ENCODE data around the gene PAX8.

The PAX8 gene

DNA sequence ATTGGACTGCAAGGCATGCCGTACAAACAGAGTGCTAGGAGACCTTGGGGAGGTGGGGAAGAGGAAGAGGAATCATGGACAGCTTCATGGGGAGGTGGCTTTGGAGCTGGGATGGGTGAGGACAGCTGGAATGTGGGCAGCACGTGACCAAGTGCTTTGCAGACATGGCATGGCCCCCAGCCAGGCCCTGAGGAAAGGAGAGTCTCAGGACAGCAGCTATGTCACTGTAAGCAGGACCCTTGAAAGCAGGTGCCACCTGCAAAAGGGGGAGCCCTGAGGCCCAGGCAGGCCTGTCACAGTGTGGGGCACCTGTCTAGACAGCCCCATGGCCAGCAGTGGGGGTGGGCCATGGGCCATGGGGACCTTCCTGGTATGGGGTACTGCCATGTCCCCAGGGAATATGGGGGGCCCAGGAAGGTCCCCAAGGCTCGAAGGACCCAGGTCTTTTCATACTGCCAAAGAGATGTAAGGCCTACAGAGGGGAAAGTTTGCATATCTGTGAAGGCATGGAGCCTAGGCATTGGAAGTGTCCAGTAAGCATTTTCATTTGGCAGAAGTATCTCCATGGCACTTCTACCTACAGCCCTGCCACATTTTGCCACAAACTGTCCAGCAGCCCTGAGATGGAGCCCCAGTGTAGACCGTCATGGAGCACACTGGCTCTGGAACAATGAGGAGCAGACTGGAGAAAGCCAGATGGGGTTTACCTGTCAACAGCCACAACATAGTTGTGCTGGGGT lies 9.9 kb downstream of the PAX8 start:
- no peak for DNase-seq (ENCODE audit: low read depth in 2 of 3, low spot score in 2 of 3)

DNA sequence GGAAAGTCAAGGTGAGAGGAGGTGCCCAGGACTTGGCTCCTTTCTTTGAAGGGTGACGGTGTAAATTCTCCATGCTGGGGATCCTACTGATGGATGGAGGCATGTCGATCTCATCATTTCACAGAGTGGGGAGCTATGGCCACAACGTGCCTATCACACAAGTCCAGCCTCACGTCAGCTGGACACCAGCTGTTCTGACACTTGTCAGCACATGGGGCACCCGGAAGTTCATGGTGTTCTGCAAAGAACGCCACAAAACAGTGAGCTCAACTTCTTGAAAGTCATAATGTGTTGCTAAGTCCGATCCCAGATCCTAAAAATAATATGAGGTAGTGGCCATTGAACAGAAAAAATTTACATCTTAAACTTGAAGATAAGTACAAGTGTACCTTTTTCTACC lies 12.3 kb downstream of the PAX8 start:
- DNase-seq (ENCODE audit: low read depth in 2 of 3, low spot score in 2 of 3): no peak

DNA sequence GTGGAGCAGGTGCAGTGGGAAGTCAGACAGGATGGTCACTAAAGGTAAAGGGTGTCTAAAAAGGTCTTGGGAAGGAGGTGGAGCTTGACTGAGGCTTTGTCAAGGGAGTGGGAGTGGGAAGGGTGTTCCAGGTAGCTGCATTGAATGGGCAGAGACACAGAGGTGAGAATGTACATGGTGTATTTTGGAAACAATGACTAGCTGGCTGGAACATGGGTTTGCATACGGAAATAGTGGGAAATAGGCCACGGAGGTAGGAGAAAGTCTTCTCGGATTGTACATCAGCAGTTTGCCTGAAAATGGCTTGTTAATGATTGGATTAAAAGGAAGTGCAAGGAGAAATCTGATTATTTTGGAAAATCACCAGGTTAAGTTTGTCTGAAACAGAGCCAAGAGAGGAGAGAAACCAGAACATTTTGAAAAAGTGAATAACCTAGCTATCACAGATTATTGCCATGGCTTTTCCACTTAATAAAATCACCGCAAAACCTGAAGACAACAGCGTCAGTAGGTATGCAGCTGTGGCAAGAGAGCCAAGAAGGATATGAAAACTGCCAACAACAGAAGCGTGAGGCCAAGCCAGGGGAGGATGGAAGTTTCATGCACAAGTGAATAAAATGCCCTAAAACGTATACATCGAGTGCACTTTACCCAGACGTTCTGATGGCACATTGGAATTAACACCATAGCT lies 13.9 kb downstream of the PAX8 start:
- DNase-seq (ENCODE audit: low read depth in 2 of 3, low spot score in 2 of 3): no peak

DNA sequence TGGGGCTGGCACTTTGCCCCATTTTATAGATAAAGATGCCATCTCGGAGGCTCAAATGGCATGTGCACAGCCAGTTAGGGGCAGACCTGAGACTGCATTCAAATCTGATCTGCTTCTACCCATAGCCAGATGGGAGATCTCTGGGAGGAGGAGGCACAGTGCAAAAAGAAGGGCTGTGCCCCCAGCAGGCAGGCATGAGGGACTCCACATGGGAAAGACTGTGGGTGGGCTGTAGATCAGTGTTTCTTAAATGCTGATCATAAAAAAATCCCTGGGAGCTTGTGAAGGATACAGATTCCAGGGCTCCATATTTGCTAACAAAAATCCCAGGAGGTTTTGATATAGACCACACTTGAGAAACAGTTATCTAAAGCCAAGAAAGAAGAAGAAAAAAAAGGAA lies 15.2 kb downstream of the PAX8 start:
- no peak for DNase-seq (ENCODE audit: low read depth in 2 of 3, low spot score in 2 of 3)

DNA sequence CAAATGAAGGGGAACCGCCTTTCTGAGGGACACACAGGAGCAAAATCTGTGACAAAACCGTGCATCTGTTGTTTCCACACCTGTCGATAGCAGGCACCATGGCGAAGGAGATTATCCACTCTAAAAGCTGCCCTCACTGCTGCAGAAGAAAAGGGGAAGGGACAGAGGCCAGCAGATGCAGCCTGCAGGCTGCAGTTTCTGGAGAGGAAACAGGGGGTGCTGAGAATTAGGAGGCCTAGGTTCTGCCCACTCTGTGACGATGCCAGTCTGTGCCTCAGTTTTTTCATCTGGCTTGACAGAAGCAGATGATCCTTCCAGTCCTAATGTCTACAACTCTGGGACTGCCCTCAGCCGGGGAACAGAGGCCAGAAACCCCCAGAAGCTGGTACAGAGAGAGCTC lies 17.7 kb downstream of the PAX8 start:
- DNase-seq (ENCODE audit: low read depth in 2 of 3, low spot score in 2 of 3): no peak

DNA sequence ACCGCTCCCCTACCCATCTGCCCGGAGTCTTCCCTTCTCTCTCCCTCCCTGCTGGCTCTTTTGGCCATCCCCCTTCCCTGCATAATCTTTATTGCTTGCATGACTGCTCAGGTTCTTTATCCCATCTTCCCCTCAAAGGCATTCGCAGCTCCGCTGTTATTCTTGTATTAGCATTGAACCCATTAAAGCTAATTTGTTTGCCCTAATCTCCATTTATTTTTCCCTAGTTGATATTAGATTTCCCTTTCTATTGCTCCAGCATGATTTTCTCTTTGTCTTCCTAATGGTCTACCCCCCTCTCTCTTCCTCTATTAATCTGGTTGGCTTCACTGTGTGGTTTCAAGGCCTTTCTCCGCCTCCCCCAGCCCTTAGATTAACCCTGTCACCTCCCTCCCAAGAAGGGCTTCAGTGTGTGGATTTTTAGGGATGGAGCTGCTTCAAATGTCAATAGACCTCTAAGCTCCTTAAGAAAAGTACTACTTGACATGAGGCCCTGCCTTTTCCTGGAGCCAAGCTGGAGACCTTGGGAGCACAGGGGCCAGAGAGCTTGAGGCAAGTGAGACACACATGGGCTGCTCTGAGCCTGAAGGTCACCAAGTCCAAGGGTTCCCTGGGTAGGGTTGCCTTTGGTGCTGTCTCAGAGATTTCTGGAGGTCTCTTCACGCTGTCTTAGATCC lies 20.1 kb downstream of the PAX8 start:
- no peak for DNase-seq (ENCODE audit: low read depth in 2 of 3, low spot score in 2 of 3)

DNA sequence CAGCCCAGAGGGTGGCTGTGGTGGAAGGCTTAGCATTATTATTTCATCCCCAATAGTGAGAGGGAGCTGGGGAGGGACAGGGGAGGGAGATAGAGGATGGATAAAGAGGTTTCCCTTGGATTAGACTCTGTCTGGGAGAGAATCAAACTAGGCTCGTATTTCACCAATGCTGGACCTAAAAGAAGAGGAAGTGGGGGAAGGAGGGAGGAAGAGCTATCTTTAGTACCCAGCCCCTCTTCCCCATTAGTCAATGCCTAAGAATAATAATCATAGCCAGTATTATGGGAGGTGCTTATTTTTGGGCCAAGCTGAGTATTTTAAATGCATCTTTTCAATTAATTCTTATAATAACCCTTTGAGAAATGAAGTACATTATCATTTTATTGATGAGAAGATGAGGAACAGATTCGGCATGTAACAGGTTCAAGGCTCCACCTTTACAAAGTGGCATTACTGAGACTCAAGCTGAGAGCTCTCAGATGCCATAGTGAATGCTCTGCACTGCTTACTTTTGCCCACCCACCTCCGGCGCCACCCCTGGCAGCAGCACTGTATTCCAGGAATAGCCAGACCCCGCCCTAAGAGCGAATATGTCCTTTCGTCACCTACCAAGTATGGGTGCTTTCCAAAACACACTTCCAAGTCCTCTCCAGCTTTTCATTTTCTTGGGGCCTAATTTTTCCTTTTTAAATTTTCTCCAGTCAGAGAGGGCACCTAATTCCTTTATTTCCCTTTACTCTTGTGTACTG lies 21.0 kb downstream of the PAX8 start:
- DNase-seq (ENCODE audit: low read depth in 2 of 3, low spot score in 2 of 3): no peak

DNA sequence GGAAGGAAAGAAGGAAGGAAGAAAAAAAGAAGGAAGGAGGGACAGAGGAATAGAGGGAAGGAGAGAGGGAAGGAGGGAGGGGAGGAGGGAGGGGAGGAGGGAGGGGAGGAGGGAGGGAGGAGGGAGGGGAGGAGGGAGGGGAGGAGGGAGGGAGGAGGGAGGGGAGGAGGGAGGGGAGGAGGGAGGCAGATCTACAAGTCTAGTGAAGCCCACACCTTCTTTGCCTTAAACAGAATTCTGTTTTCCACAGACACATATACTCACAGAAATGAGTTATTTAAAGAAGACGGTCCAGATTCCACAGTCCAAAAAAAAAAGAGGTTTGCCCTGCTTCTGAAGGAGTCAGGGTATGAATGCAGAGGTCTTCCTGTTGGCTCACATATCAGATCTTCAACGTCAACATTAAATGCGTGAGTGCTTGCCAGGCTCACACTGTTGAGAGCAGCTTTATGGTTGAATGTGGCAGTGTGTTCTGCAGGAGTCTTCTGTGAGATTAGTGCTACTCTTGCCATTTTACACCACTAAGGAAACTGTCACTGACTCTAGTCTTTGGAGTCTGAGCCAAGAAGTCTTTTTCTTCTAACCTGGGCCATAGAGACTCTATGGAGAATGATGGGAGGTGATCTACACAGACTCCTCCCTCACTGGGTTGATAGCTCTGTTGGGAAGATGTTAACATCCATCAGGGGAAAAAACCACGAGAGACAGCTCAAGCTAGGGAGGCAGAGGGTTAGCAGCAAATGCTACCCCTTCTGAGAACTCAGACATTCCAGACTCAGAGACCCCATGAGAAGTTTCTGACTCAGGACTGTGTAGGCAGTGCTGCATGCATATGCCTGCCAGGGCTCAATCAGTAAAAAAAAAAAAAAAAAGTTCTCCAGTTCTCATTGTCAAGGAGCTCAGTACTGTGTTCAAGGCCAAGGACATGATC lies 23.3 kb downstream of the PAX8 start:
- no peak for DNase-seq (ENCODE audit: low read depth in 2 of 3, low spot score in 2 of 3)

DNA sequence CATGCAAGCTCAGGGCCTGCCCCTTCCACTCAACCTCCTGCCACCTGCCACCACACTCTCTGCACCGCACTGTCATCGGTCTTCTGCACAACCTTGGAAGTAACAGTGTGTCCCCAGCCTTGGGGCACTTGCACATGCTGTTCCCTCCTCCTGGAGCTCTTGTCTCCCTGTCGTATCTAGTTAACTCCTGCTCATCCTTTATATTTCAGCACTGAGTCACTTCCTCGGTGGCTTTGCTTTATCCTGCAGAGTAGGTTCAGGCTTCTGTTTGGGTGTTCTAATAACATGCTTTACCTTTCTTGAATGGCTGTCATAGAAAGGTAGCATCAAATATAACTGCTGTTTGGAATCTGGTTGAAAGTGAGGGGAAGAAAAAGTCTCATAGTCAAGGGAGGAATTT lies 25.3 kb downstream of the PAX8 start:
- no peak for DNase-seq (ENCODE audit: low read depth in 2 of 3, low spot score in 2 of 3)

DNA sequence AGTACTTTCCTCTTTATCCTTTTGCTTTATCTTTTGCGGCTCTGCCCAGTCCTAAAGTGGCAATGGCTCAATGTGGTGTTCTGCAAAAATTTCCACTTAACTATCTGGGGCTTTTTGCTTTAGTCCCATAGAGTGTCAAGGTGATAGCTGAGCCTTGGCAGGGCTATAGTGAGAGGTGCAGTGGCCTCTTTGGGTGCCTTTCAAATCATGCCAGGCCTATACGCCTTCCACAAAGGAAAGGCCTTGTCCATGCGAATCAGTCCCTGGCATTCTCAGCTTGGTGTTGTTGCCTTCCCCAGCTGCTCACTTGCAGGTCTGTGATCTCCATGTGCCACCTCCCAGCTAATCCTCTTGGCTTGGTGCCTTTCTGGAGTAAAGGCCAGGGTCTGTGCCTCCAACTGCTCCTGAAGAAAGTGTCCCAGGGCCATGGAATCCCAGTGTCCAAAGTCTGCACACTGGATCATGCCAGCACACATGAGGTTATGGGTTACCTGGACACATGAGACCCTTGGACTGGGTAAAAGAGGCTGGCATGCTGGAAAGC lies 26.6 kb downstream of the PAX8 start:
- no peak for DNase-seq (ENCODE audit: low read depth in 2 of 3, low spot score in 2 of 3)

DNA sequence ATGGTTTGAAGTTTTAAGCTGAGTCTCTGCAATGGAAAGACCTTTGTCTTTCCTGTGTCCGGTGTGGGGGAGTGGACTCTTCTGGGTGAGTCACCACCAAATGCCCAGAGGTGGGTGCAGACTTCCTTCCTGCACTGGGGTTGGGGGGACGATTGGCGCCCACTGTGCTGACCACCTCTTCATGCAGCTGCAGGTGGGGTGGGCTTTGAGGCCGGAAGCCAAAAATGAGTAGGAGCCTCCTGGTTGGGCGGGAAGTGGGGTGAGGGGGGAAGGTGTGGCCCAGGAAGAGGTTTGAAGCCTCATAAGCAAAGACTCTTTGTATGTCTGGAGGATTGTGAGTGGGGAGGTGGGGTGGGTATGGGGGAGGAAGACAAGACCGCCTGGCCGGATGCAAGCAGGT lies 27.6 kb downstream of the PAX8 start:
- peak in 1 of 3 experiments; percentile 23 for DNase-seq (ENCODE audit: low read depth in 2 of 3, low spot score in 2 of 3)

DNA sequence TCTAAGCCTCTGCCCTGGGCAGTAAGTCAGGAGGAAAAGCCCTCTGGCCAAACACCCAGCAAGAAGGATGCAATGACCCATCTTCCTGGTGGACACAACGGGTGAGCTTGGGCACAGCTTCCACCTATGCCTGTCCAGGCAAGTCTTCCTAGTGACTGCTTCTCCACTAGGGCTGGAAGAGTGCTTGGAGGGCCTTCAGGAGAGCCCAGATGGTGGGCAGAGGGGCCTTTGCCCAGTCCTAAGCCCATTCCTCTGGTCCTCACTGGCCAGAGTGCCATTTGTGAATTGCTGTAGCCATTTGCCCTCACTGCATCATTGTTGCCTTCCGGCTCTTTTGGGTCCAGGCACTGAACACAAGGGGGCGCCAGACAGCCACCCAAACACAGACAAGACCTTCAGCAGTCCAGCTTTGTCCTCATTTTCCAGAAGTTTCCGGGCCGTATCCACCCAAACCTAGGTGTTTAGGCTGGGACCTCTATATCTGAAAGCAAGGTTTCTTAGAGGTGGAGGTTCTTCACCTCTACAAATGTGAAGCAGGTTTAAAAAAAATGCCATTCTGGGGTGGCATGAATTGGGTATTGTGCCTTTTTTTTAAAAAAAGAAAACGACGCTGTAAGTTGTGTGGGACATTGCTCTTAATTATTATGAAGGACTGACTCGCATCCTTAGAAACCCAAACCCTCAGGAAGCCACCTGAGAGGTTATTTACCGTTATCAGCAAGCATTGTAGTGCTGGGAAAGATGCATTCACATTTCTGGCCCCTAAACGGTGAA lies 29.5 kb downstream of the PAX8 start:
- peak; percentile 49 to 67 (median 58) for DNase-seq (ENCODE audit: low read depth in 2 of 3, low spot score in 2 of 3)

DNA sequence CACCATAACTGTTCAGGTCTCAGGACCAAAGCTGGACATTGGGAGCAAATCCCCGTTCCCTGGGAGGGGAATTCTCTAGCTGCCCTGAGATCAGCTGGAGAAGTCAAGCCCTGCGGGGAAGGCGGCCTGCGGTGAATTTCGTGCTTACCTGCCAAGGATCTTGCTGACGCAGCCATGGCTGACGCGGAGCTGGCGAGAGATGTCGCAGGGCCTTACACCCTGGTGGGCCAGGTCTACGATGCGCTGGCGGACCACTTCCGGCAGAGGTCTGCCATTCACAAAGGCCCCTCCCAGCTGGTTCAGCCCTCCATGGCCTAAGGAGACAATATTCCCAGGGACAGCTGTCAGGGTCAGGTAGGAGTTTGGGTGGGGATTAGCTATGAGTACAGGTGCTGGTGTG lies 32.1 kb downstream of the PAX8 start:
- DNase-seq (ENCODE audit: low read depth in 2 of 3, low spot score in 2 of 3): no peak

DNA sequence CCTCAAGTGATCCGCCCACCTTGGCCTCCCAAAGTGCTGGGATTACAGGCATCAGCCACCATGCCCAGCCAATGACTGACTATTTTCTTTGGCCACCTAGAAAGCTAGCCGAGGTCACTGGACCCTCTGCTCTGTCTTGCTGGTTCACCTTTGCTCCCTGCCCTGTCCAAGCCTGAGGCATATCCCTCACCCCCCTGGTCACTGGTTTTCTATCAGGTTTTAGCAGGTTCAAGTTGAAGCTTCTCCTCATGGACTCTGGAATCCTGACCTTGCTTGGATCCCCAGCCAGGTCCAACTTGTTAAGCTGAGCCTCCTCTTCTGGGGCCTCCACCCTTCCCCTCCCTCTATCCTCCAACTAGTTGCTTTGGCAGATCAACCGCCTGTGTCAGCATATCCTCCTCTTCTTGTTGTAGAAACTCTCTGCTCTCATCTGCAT lies 33.4 kb downstream of the PAX8 start:
- DNase-seq (ENCODE audit: low read depth in 2 of 3, low spot score in 2 of 3): no peak

DNA sequence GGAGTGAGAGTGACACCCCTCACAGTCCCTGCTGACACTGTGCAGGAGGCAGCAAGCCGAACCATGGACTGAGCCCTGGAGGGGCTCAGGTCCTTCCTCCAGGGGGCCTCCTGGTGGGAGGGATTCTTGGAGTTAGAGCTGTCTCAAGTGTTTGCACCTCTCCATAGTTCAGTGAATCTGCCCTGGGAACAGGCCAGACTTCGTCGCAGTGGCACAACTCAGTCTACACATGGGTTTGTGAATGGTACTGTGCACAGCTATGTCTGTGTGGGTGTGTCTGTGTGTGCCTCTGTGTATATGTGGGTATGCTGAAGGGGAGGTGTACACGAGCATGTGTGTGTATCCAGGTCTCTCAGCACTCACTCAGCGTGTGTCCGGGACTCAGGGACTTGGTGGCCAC lies 36.4 kb downstream of the PAX8 start:
- DNase-seq (ENCODE audit: low read depth in 2 of 3, low spot score in 2 of 3): no peak

DNA sequence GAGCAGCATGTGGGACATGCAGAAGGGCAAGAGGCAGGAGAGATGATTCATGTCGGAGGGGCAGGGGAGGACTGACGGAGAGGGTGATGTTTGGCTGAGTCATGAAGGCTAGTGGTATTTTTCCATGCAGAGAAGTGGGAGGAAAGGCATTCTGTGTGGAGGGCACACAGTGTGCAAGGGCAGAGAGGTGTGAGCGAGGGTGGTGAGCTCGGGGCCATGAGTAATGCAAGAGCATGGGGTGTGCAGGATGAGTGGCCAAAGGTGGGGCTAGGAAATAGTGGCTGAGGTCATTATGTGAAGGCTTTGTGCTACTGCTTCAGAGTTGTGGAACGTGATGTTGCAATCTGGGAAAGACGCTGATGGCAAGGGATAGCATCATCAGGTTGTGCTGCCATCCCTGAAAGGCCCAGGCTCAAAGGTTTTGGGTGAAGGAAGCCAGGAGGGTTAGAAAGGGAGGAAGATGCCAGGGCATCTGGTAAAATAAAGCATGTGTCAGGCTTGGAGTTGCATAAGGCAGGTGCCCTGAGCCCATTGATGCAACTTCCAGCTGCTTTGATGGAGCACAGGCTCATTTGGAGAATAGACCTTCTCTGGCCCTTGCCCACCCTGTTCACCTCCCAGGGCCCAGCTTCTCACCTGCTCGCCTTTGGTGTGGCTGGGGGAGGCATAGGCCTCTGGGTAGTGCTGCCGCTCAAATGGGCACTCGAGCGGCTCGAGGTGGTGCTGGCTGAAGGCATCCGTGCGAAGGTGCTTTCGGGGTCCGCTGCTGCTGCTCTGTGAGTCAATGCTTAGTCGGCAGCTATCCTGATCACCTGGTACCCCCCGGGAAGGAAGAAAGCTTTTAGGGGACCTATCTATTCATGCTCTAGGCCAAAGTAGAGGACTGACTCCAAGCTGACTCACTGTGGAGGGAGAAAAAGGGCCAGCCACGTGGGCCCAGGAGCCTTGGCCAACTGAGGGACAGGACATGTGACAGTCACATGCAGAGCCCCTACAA lies 37.5 kb downstream of the PAX8 start:
- DNase-seq (ENCODE audit: low read depth in 2 of 3, low spot score in 2 of 3): peak in 2 of 3 experiments; percentile 53 to 54

DNA sequence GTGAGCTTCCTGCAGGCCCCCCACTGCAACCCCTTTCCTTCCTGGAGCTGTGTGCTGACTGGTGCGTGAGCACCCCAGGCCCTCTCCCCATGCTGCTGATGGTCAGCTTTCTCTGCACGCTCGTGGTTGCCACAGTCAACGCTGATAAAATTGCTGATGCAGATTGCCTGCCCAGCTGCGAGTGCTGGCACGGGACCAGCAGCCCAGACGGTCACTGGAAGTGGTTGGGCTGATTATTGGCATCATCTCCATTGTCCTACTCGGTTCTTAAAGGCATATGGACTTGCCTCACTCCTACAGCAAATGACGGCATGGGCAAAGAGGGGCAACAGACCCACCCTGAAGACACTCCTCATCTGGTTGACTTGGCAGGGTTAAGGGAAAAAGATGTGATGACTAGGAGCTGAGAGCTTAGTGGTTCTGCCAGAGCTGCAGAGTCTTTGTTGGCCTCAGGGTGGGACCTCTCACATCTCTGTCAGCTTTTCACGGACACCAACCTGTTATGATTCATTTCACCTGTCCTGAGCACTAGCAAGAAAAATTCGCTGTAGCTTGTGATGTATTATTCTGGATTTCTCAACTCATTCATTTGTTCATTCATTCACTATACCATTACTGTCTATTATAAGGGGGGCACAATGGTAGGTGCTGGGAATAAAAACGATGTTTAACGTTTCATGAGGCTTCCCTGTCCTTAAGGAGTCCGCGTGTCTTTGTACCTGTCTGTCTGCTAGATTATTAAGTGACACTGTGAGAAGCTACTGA lies 38.4 kb downstream of the PAX8 start:
- DNase-seq (ENCODE audit: low read depth in 2 of 3, low spot score in 2 of 3): no peak

Measured in activated CD8-positive, alpha-beta memory T cell treated with anti-CD3 and anti-CD28 coated beads for 48 hours (primary cell).